ENCODE data around the gene C2orf66.

GRCh38 chr2:196808083-196808665 is 981 bp downstream of the C2orf66 start:
- TF ChIP-seq CTCF (IDR thresholded peaks at IDR 0.05; ENCODE audit: borderline replicate concordance, extremely low read depth, low read length, poor library complexity, severe bottlenecking) (peak; percentile 24), EZH2 (IDR thresholded peaks at IDR 0.05; ENCODE audit: borderline replicate concordance, low read depth, low read length, severe bottlenecking) (no peak)

All from DND-41 (cell line).